ENCODE measurements around the gene NARS2. TPM values are rescaled to one million over a fixed set of nuclear protein-coding genes. Genes with fewer than 3 reads are reported as not detected.

The NARS2 gene
- total and polyA plus RNA-seq, 10 of the 15 experiments (the other 5 are each of a cell fraction or from before 2014, with no cell fraction given), result 22.2 to 45.3 (median 36.3) TPM

- Histone ChIP-seq H3K4me2 (ENCODE audit: control insufficient read depth, insufficient read depth) (no peak overlapping the region), H3K27me3 (replicated peaks in 1 of 2; ENCODE audit: control insufficient read depth in 2 of 2, insufficient read depth in 2 of 2, low read length in 1 of 2) (no peaks in the 10 kb centered on the region), H3K36me3 (ENCODE audit: control insufficient read depth in 2 of 2, insufficient read depth in 2 of 2, low read length in 1 of 2) (no peaks in the 10 kb centered on the region), H3K4me1 (ENCODE audit: control insufficient read depth, insufficient read depth, low read length) (peaks cover 57% of the 10 kb centered on the region), H3K9me3 (replicated peaks; ENCODE audit: control insufficient read depth, insufficient read depth, low read length) (no peaks in the 10 kb centered on the region; the same call in 2 of the 3 replicates), H3K4me3 (no peak overlapping the region), H3K9ac (ENCODE audit: control insufficient read depth, insufficient read depth, low read length) (no peak overlapping the region), H3K79me2 (ENCODE audit: control insufficient read depth, insufficient read depth, low read length) (no peaks in the 10 kb centered on the region), H3K27ac (ENCODE audit: control insufficient read depth, insufficient read depth) (no peak overlapping the region), H4K20me1 (ENCODE audit: control insufficient read depth, insufficient read depth) (no peaks in the 10 kb centered on the region), H2AFZ (ENCODE audit: control insufficient read depth, low read depth, low read length) (no peak overlapping the region)
- 98% methylated on average over 3 of the region's 3 CpGs for WGBS (ENCODE audit: insufficient coverage, insufficient replicate concordance, low lambda C conversion rate, missing lambda C conversion rate)
- CTCF ChIA-PET, result interaction anchor here (1.3 to 6.6 kb wide), 5 partner anchors 10 to 201 kb away, joined by 3 to 102 read pairs (median 18); partner anchors contain the start of gene GAB2
- ATAC-seq (no peak), DNase-seq (ENCODE audit: low read depth, low spot score) (no peak), FAIRE-seq (no peak)
- RAD21 ChIA-PET (ENCODE audit: unreplicated experiment), result interaction anchor here (1.2 to 6.0 kb wide), 5 partner anchors 8 to 205 kb away, joined by 3 to 55 read pairs (median 6); partner anchors contain the start of gene GAB2
- SMC1A ChIA-PET (ENCODE audit: uncharacterized antibody, unreplicated experiment), result interaction anchor here (0.9 to 6.2 kb wide), 10 partner anchors 11 to 201 kb away, joined by 3 to 87 read pairs (median 10); partner anchors contain the start of gene GAB2
- no TSS peak for BruUV-seq (replicated peaks)
- in situ Hi-C loops (cut with MboI) (no loop called here), intact Hi-C loops (cut with micrococcal nuclease; ENCODE audit: unreplicated experiment) (loop anchor here (5.0 to 10.0 kb wide), 2 partner anchors 291 to 354 kb away; partner anchors contain the start of genes ALG8 and NDUFC2)
- POLR2A ChIA-PET, result interaction anchor here (1.0 to 3.3 kb wide), 4 partner anchors 11 to 136 kb away, joined by 3 to 12 read pairs (median 4); partner anchors contain the start of gene GAB2
- TF ChIP-seq BCL11A (IDR thresholded peaks at IDR 0.05; ENCODE audit: low read depth, low read length), result no peak
- no peak for TF ChIP-seq CUX1 (IDR thresholded peaks at IDR 0.05; ENCODE audit: insufficient replicate concordance, low read depth, low read length)
- TF ChIP-seq CREB1 (IDR thresholded peaks at IDR 0.05; ENCODE audit: low read depth), result no peak
- TF ChIP-seq, protein P1, sequence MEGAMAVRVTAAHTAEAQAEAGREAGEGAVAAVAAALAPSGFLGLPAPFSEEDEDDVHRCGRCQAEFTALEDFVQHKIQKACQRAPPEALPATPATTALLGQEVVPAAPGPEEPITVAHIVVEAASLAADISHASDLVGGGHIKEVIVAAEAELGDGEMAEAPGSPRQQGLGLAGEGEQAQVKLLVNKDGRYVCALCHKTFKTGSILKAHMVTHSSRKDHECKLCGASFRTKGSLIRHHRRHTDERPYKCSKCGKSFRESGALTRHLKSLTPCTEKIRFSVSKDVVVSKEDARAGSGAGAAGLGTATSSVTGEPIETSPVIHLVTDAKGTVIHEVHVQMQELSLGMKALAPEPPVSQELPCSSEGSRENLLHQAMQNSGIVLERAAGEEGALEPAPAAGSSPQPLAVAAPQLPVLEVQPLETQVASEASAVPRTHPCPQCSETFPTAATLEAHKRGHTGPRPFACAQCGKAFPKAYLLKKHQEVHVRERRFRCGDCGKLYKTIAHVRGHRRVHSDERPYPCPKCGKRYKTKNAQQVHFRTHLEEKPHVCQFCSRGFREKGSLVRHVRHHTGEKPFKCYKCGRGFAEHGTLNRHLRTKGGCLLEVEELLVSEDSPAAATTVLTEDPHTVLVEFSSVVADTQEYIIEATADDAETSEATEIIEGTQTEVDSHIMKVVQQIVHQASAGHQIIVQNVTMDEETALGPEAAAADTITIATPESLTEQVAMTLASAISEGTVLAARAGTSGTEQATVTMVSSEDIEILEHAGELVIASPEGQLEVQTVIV (IDR thresholded peaks at IDR 0.05; ENCODE audit: borderline replicate concordance, partially characterized antibody), result no peak
- TF ChIP-seq ZBTB33 (IDR thresholded peaks at IDR 0.05), result no peak
- TF ChIP-seq ZBED1 (IDR thresholded peaks at IDR 0.05; ENCODE audit: borderline replicate concordance), result no peak
- TF ChIP-seq SREBF1 (IDR thresholded peaks at IDR 0.05; ENCODE audit: low read length), result no peak
- TF ChIP-seq SPI1 (IDR thresholded peaks at IDR 0.05; ENCODE audit: borderline replicate concordance, insufficient read depth, low read depth, low read length), result no peak
- TF ChIP-seq SMARCA5 (IDR thresholded peaks at IDR 0.05), result no peak
- no peak for TF ChIP-seq RAD21 (IDR thresholded peaks at IDR 0.05; ENCODE audit: insufficient read depth, low read depth, low read length)
- no peak for TF ChIP-seq SIX5 (IDR thresholded peaks at IDR 0.05; ENCODE audit: low read depth, low read length, severe bottlenecking)
- no peak for TF ChIP-seq BMI1 (IDR thresholded peaks at IDR 0.05; ENCODE audit: borderline replicate concordance)
- TF ChIP-seq PAX5 (IDR thresholded peaks at IDR 0.05; ENCODE audit: borderline replicate concordance, low read depth, low read length), result no peak
Measured at GRCh38 chr11:78428773-78429172, 145.9 kb downstream of the NARS2 start.
